Stimulated activated CD8-positive, alpha-beta memory T cell treated with anti-CD3 and anti-CD28 coated beads, Interleukin-15, amount 100 ng/mL, for 4 hours (primary cell): ENCODE data around the gene CPPED1.
"Not testable (repeated sequence)": the region's sequence is repeated elsewhere in the genome, so short reads cannot be mapped to it uniquely, and the experiment has no call there.

Experiments used
- DNase-seq, 2 donors: peaks; one replicate each; pipeline ENCODE4 v3.0.0-alpha.2; 2020; ENCODE audit warnings: low read depth in 2 of 2

Gene CPPED1

GRCh38 chr16:12767897-12768296 is 35.8 kb downstream of the CPPED1 start:
- no peak for DNase-seq

DNA sequence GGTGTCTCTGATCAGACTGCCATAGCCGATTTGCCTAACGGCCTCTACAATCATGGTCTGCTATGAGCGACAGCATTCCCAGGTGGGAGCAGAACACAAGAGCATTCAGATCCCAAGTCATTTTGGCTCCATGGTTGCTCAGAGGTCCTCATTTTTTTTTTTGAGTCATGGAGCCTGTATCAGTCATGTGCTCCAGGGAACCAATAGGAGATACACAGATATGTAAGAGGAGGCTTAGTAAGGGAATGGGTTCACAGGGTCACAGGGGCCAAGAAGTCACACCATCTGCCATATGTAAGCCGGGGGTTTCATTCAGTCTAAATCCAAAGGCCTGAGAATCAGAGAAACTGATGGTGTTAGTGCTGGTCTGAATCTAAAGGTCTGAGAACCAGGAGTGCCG is 36.8 kb downstream of the CPPED1 start:
- no peak for DNase-seq

DNA sequence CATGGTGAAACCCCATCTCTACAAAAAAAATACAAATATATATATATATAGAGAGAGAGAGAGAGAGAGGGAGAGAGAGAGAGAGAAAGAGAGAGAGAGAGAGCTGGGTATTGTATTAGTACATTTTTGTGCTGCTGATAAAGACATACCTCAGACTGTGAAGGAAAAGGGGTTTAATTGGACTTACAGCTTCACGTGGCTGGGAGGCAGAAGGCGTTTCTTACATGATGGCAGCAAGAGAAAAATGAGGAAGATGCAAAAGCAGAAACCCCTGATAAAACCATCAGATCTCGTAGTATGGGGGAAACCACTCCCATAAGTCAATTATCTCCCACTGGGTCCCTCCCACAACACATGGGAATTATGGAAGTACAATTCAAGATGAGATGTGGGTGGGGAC is 37.5 kb downstream of the CPPED1 start:
- DNase-seq: not testable (repeated sequence)

DNA sequence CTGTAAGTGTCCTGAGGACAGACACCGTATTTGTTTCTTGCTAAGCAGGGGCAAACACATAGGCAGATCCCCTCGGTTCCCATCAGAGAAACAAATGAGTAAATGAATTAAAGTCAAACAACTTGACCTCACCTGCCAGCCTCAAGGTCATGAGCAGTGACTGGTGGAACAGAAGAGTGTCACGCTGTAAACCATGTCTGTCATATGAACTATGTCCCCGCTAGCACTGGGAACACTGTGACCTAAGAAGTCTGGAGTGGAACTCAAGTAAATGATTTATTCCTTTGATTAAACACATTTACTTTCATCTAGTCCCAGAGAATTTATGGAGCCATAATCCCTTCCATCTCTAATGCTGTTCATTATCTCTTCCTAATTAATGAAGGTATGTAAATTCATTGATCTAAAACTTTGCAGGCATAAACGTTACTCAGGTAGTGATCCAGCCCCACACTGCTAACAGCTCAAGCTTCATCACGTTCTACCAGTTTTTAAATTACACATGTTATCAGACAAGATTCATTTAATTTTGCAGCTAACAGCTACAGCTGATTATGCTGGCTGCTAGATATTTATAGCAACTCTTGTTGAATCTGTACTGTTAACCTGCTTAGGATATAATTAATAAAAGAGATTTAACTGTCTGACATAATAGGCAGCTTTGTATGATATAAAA is 38.7 kb downstream of the CPPED1 start:
- no peak for DNase-seq

- no peak for DNase-seq
These were observed 40.2 kb downstream of the CPPED1 start for GRCh38 chr16:12763517-12763916.

DNA sequence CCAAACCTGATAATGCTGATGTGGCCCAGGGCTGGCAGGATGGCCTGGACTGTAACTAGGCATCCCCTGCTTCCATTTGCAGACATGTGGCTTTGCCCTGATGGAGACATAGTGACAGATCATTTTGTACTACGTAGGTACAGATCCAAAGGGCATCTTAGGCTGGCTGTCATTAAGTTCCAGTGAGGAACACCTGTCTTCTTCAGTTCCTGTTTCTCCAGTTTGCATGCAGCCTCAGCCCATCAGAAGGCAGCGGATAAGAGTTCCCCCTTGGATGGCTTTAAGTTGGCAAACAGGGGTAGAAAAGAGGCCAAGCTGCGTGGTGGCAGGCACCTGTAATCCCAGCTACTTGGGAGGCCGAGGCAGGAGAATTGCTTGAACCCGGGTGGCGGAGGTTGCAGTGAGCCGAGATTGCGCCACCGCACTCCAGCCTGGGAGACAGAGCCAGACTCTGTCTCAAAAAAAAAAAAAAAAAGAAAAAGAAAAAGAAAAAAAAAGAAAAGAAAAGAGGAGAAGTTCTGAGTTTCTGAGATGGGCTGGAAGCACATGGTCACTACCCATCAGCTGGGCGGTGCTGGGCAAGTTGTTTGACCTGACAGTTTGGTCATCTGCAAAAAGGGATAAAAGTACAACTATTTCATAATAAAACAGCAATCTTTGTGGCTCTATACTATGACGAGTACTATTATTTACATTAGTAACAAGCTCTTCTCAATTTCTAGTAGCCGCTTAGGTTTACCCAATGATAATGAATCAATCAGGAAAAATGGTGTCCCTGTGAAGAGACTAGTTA is 42.7 kb downstream of the CPPED1 start:
- no peak for DNase-seq

GRCh38 chr16:12758670-12759558 is 44.8 kb downstream of the CPPED1 start:
- no peak for DNase-seq

DNA sequence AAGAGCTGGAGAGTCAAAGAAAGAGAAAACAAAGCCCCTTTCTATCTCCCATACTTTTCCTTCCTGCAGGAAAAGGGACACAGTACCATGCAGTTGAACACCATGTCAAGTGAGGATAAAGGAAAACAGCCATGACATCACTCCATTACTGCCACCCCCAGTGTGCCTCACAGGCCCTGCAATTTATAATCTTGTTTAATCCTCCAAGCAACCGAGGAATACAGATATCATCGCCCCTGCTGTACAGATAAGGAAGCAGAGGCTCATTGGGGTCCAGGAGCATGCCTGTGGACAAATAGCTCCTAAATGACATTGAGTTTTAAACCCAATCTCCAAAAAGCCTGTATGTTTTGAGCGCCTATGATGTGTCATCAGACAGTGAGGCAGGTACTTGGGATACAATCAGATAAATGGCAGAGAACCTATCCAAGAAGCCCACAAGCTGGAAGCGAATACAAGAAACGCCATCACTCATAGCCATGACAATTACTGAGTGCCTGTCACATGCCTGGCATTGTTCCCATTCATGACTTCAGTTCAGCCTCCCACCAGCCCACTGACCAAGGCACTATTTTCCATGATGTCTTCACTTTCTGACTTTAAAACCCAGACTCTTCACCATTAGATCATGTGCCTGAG is 45.5 kb downstream of the CPPED1 start:
- no peak for DNase-seq

DNA sequence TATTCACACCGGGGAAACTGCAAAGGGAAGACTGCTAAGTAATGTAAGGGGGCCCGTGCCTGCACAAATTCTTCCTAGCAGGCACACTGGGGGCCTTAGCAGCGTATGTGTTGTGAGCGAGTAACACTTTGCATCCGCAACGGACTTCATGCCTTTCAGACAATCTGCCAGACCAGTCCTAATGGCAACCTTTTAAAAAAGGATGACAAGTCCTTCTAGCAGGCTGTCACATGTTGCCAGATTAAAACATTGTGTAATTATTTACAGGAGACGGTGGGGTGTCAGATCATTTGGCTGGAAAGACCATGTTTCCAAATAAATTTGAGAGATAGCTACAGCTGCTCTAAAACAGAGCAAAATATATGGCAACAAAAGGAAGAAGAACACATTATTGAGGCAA is 46.1 kb downstream of the CPPED1 start:
- DNase-seq: no peak

- DNase-seq: no peak
These were observed 48.7 kb downstream of the CPPED1 start for GRCh38 chr16:12754824-12755543.

DNA sequence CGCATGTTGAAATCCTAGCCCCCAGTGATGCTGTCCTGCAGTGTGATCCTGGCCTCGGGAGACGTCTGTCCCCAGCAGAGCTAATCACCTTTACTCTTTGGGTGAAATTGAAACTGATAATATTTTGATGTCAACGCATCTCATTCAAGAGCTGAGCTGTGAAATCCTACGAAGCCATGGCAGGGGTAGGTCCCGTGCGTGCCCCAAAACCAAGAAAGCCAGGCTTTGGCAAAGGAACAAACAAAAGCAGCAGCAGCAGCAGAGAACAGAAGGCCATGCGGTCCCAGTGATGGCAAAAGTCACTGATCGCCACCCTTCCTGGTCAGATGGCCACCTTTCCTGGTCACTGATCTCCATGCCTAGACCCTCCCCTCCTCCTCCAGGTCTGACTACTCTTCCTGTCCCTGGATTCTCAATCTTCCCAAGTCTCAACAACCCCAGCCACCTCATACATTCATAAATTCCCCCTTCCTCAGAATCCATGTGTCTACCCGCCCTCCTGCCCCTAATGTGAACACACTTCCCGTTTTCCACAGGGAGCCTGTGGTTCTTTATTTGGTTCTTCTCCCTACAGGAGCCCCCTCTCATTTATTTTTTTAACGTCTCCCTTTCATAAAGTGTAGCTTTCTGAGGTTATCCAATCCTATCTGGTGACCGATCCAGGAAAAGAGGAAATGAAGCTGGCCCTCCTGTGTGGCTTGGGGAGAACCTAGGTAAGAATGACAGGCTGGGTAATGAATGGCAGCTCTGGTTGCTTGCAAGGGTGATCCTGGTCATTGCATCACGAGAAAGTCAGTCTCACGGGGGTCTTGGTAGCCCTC is 50.3 kb downstream of the CPPED1 start:
- DNase-seq: no peak

GRCh38 chr16:12752159-12752558 is 51.5 kb downstream of the CPPED1 start:
- no peak for DNase-seq

DNA sequence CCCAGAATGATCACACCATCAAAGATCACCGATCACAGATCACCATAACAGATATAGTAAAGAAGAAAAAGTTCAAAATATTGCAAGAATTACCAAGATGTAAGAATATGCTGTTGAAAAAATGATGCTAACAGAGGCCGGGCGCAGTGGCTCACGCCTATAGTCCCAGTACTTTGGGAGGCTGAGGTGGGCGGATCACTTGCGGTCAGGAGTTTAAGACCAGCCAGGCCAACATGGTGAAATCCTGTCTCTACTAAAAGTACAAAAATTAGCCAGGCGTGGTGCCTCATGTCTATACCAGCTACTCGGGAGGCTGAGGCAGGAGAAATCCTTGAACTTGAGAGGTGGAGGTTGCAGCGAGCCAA is 53.2 kb downstream of the CPPED1 start:
- DNase-seq: no peak

DNA sequence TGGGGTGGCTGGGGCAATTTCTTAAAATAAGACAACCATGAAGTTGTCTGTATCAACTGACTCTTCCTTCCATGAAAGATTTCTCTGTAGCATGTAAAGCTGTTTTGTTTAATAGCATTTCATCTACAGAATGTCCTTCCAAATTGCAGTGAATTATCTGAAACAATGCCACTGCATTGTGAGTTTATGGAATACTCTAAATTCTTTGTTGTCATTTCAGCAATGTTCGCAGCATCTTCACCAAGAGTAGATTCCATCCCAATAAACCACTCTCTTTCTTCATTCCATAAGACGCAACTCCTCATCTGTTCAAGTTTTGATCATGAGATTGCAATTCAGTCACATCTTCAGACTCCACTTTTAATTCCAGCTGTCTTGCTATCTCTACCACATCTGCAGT is 54.6 kb downstream of the CPPED1 start:
- DNase-seq: no peak

GRCh38 chr16:12747827-12748226 is 55.9 kb downstream of the CPPED1 start:
- DNase-seq: no peak

- DNase-seq: no peak
These were observed 56.4 kb downstream of the CPPED1 start for GRCh38 chr16:12747261-12747660.

DNA sequence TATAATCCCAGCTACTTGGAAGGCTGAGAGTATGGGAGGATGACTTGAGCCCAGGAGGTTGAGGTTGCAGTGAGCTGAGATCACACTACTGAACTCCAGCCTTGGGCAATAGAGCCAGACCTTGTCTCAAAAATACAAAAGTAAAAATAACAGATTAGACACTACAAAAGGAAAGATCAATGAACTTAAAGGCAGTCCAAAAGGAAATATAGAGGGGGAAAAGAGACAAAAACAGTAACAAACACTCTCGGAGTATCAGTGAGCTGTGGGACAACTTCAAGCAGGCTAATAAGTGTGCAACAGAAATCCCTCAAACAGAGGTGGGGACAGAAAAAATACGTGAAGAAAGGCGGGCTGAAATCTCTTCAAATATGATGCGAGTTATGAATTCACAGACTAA is 58.8 kb downstream of the CPPED1 start:
- DNase-seq: no peak

DNA sequence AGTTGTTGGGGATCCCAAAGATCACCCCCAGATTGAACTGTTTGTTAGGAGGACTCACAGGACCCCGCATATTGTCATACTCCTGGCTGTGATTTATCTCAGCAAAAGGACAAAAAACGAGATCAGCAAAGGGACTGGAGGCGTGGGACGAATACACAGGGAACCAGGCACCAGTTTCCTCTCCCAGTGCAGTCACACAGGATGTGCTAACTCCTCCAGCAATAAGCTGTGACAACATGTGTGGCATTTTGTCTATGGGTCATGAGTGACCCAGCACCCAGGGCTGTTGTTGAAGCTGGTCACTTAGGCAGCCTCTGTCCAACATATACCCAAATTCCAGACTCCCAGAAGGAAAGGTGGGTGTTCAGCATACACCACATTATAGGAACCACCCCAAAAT is 60.9 kb downstream of the CPPED1 start:
- DNase-seq: no peak

GRCh38 chr16:12740986-12741610 is 62.6 kb downstream of the CPPED1 start:
- no peak for DNase-seq

DNA sequence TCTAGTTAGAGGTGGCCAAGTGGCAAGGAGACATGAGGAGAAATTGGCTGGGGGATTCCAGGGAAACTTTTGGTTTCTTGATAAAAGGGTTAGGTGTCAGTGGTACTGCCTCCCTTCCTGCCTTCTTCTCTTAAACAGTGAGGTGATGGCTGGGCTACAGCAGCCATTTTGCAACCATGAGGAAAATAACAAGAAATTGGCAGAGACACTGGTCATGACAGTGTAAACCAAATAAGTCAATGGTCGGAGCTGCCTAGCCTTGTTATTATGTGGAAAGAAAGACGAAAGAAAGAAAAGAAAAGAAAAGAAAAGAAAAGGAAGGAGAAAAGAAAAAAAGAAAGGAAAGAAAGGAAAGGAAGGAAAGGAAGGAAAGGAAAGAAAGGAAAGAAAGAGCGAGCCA is 63.9 kb downstream of the CPPED1 start:
- DNase-seq: no peak
